K562 (cell line): Measurements from ENCODE around the gene DYNC2I2. TPM values are rescaled to one million over a fixed set of nuclear protein-coding genes. Genes with fewer than 3 reads are reported as not detected.

Experiments used
- ARID2 ChIP-seq: fragments of 450-650 bp; IDR thresholded peaks from 2 replicates; pipeline ENCODE4 v1.6.1; 2017; ENCODE audit warnings: antibody characterized with exemption, mild to moderate bottlenecking
- BCOR ChIP-seq: fragments of 450-650 bp; IDR thresholded peaks from 2 replicates; pipeline ENCODE4 v1.6.1; 2016
- BRF1 ChIP-seq: IDR thresholded peaks from 3 replicates; pipeline ENCODE4 v1.6.1; 2011; ENCODE audit warnings: borderline replicate concordance, mild to moderate bottlenecking; ENCODE audit not compliant: insufficient read length; ENCODE audit errors: extremely low read depth
- CREM ChIP-seq: IDR thresholded peaks from 2 replicates; pipeline ENCODE4 v1.6.1; 2014; ENCODE audit warnings: antibody characterized with exemption, low read depth
- GATAD2A ChIP-seq: fragments of 450-650 bp; IDR thresholded peaks from 2 replicates; pipeline ENCODE4 v1.6.1; 2017
- ILF3 ChIP-seq: fragments of 450-650 bp; IDR thresholded peaks from 2 replicates; pipeline ENCODE4 v1.6.1; 2018; ENCODE audit warnings: antibody characterized with exemption, mild to moderate bottlenecking, moderate library complexity, borderline replicate concordance
- L3MBTL2 ChIP-seq: fragments of 450-650 bp; IDR thresholded peaks from 2 replicates; pipeline ENCODE4 v1.6.1; 2016; ENCODE audit warnings: mild to moderate bottlenecking, moderate library complexity
- MGA ChIP-seq: fragments of 450-650 bp; IDR thresholded peaks from 2 replicates; pipeline ENCODE4 v1.6.1; 2016; ENCODE audit warnings: mild to moderate bottlenecking, moderate library complexity
- NONO ChIP-seq, 2 experiments: fragments of 200-400 bp in 1 of 2; fragments of 450-650 bp in 1 of 2; formaldehyde crosslinking in 1 of 2; IDR thresholded peaks; 2 replicates each; pipeline ENCODE4 v1.6.1; 2017; ENCODE audit warnings: low read depth in 2 of 2, mild to moderate bottlenecking in 2 of 2, moderate library complexity in 2 of 2, low read length in 1 of 2
- PHF8 ChIP-seq: fragments of 200-600 bp; sonication (generic); IDR thresholded peaks from 2 replicates; pipeline ENCODE4 v1.6.1; 2012; ENCODE audit warnings: mixed run types, mild to moderate bottlenecking, inconsistent platforms, low read length, moderate library complexity, borderline replicate concordance
- POLR2AphosphoS5 ChIP-seq: IDR thresholded peaks from 2 replicates; pipeline ENCODE4 v1.6.1; 2011; ENCODE audit warnings: mild to moderate bottlenecking, low read depth, low read length, moderate library complexity; ENCODE audit not compliant: control insufficient read depth, insufficient read depth
- TBP ChIP-seq: optimal IDR thresholded peaks from 2 replicates; pipeline ENCODE3; 2011; ENCODE audit warnings: low read depth, low read length, improper control_type of control experiment
- TFAP4 ChIP-seq: sonication (generic); formaldehyde crosslinking; IDR thresholded peaks from 2 replicates; pipeline ENCODE4 v1.8.0; 2022; ENCODE audit warnings: missing genetic modification reagents, mild to moderate bottlenecking, moderate library complexity, borderline replicate concordance
- VEZF1 ChIP-seq: fragments of 200-800 bp; sonication (Bioruptor generic); IDR thresholded peaks from 2 replicates; pipeline ENCODE4 v1.6.1; 2017; ENCODE audit warnings: missing genetic modification characterization, missing compliant biosample characterization
- polyA plus RNA-seq, 8 experiments: library from polyadenylated mRNA; depleted of rRNA in 4 of 8; stranded (reverse) in 5 of 8; unstranded in 3 of 8; fragments of >200 nt; fragmentation: Nextera tagmentation in 2 of 8; fragmentation: Illumina TruSeq in 1 of 8; extraction: Ambion mirVana in 2 of 8; extraction: Trizol in 1 of 8; gene quantifications; 2 replicates each; pipeline versions ENCODE4 v1.2.1 to v1.2.3, GENCODE V29; 2011 to 2014; ENCODE audit warnings: inconsistent platforms in 1 of 8, missing spikeins in 1 of 8
- total RNA-seq, 7 experiments: library from RNA; depleted of rRNA in 6 of 7; stranded (reverse); fragments of >200 nt in 6 of 7; fragmentation: Illumina TruSeq in 2 of 7; extraction: Trizol in 2 of 7; gene quantifications; 2 replicates each; pipeline versions ENCODE4 v1.2.1 to v1.2.3, GENCODE V29; 2011 to 2021; ENCODE audit warnings: low replicate concordance in 1 of 7

The DYNC2I2 gene
- total and polyA plus RNA-seq, 9 of the 15 experiments (the other 6 are each of a cell fraction or from before 2014, with no cell fraction given), result 1.5 to 249 (median 70.0) TPM

GRCh38 chr9:128702445-128702948 is 45.9 kb upstream of the DYNC2I2 start, which contains the start of gene PKN3 (continued):
- TF ChIP-seq GATAD2A, result 0 out of 2 replicates have a peak, but pooled peaks have one; percentile 21
- peak; percentile 59 for TF ChIP-seq TBP
- peak; percentile 73; the same call in 1 of the 2 replicates for TF ChIP-seq PHF8
- no peak for TF ChIP-seq MGA
- TF ChIP-seq POLR2AphosphoS5, result peak; percentile 77; the same call in 1 of the 2 replicates
- TF ChIP-seq VEZF1, result peak; percentile 72
- peak; percentile 76 to 85 for TF ChIP-seq NONO (IDR thresholded peaks at IDR 0.05; ENCODE audit: low read depth in 2 of 2, low read length in 1 of 2)
- TF ChIP-seq ARID2, result 0 out of 2 replicates have a peak, but pooled peaks have one; percentile 35
- TF ChIP-seq CREM, result peak; percentile 33; the same call in 1 of the 2 replicates
- peak; percentile 90; the same call in 1 of the 2 replicates for TF ChIP-seq ILF3
- TF ChIP-seq BCOR, result 0 out of 2 replicates have a peak, but pooled peaks have one; percentile 6
- peak; percentile 62 for TF ChIP-seq L3MBTL2
- TF ChIP-seq TFAP4 (CRISPR knock-in tag), result peak; percentile 82; the same call in 1 of the 2 replicates
- no peak for TF ChIP-seq BRF1
